Measurements from ENCODE around the gene ZNF366.

ZNF366 gene

GRCh38 chr5:72497823-72498222, 9.4 kb downstream of the ZNF366 start:
- Histone ChIP-seq H3K4me1 (ENCODE audit: control insufficient read depth, insufficient read depth, low read length) (no peaks in the 10 kb centered on the region), H3K4me3 (ENCODE audit: low read length) (no peak overlapping the region), H3K27me3 (ENCODE audit: control insufficient read depth, insufficient read depth, low read length) (no peaks in the 10 kb centered on the region), H3K9me3 (ENCODE audit: control insufficient read depth, insufficient read depth, low read length) (no peaks in the 10 kb centered on the region), H3K36me3 (ENCODE audit: control insufficient read depth, insufficient read depth, low read length) (no peaks in the 10 kb centered on the region), H3K27ac (ENCODE audit: low read length) (no peak overlapping the region)
- no peak for DNase-seq (ENCODE audit: low read depth, low spot score)
- WGBS (ENCODE audit: insufficient coverage, insufficient read length), result no CpG with 5 or more reads among the region's 3 CpGs

- DNase-seq (ENCODE audit: low read depth, low spot score), result no peak
- Histone ChIP-seq H3K27ac (ENCODE audit: low read length) (no peak overlapping the region), H3K27me3 (ENCODE audit: control insufficient read depth, insufficient read depth, low read length) (no peaks in the 10 kb centered on the region), H3K4me1 (ENCODE audit: control insufficient read depth, insufficient read depth, low read length) (no peaks in the 10 kb centered on the region), H3K36me3 (ENCODE audit: control insufficient read depth, insufficient read depth, low read length) (no peaks in the 10 kb centered on the region), H3K9me3 (ENCODE audit: control insufficient read depth, insufficient read depth, low read length) (no peaks in the 10 kb centered on the region), H3K4me3 (ENCODE audit: low read length) (no peak overlapping the region)
- WGBS (ENCODE audit: insufficient coverage, insufficient read length), result no CpG with 5 or more reads among the region's 6 CpGs
Observed at GRCh38 chr5:72495410-72495809, 11.8 kb downstream of the ZNF366 start.

- Histone ChIP-seq H3K36me3 (ENCODE audit: control insufficient read depth, insufficient read depth, low read length) (no peaks in the 10 kb centered on the region), H3K9me3 (ENCODE audit: control insufficient read depth, insufficient read depth, low read length) (no peaks in the 10 kb centered on the region), H3K27me3 (ENCODE audit: control insufficient read depth, insufficient read depth, low read length) (no peaks in the 10 kb centered on the region), H3K4me3 (ENCODE audit: low read length) (no peak overlapping the region), H3K27ac (ENCODE audit: low read length) (no peak overlapping the region), H3K4me1 (ENCODE audit: control insufficient read depth, insufficient read depth, low read length) (no peaks in the 10 kb centered on the region)
- no peak for DNase-seq (ENCODE audit: low read depth, low spot score)
- WGBS (ENCODE audit: insufficient coverage, insufficient read length), result no CpG with 5 or more reads among the region's 5 CpGs
Observed at GRCh38 chr5:72494623-72495124, 12.5 kb downstream of the ZNF366 start.

GRCh38 chr5:72489536-72489935, 17.7 kb downstream of the ZNF366 start:
- H3K36me3 ChIP-seq (ENCODE audit: control insufficient read depth, insufficient read depth, low read length), result no peaks in the 10 kb centered on the region
- H3K4me3 ChIP-seq (ENCODE audit: low read length), result no peak overlapping the region
- DNase-seq (ENCODE audit: low read depth, low spot score), result no peak
- H3K4me1 ChIP-seq (ENCODE audit: control insufficient read depth, insufficient read depth, low read length), result peaks cover 4% of the 10 kb centered on the region; the same call in 1 of the 2 replicates
- H3K27me3 ChIP-seq (ENCODE audit: control insufficient read depth, insufficient read depth, low read length), result no peaks in the 10 kb centered on the region
- no peaks in the 10 kb centered on the region for H3K9me3 ChIP-seq (ENCODE audit: control insufficient read depth, insufficient read depth, low read length)
- H3K27ac ChIP-seq (ENCODE audit: low read length), result no peak overlapping the region

GRCh38 chr5:72488756-72489155, 18.5 kb downstream of the ZNF366 start:
- Histone ChIP-seq H3K9me3 (ENCODE audit: control insufficient read depth, insufficient read depth, low read length) (no peaks in the 10 kb centered on the region), H3K4me3 (ENCODE audit: low read length) (no peak overlapping the region), H3K27me3 (ENCODE audit: control insufficient read depth, insufficient read depth, low read length) (no peaks in the 10 kb centered on the region), H3K4me1 (ENCODE audit: control insufficient read depth, insufficient read depth, low read length) (peaks cover 4% of the 10 kb centered on the region; the same call in 1 of the 2 replicates), H3K27ac (ENCODE audit: low read length) (no peak overlapping the region), H3K36me3 (ENCODE audit: control insufficient read depth, insufficient read depth, low read length) (no peaks in the 10 kb centered on the region)
- no peak for DNase-seq (ENCODE audit: low read depth, low spot score)

GRCh38 chr5:72487177-72487576, 20.0 kb downstream of the ZNF366 start:
- Histone ChIP-seq H3K4me3 (ENCODE audit: low read length) (no peak overlapping the region), H3K27ac (ENCODE audit: low read length) (no peak overlapping the region), H3K9me3 (ENCODE audit: control insufficient read depth, insufficient read depth, low read length) (no peaks in the 10 kb centered on the region), H3K27me3 (ENCODE audit: control insufficient read depth, insufficient read depth, low read length) (no peaks in the 10 kb centered on the region), H3K36me3 (ENCODE audit: control insufficient read depth, insufficient read depth, low read length) (no peaks in the 10 kb centered on the region), H3K4me1 (ENCODE audit: control insufficient read depth, insufficient read depth, low read length) (peaks cover 4% of the 10 kb centered on the region; the same call in 1 of the 2 replicates)
- no peak for DNase-seq (ENCODE audit: low read depth, low spot score)
- WGBS (ENCODE audit: insufficient coverage, insufficient read length), result no CpG with 5 or more reads among the region's 2 CpGs

GRCh38 chr5:72486371-72486770, 20.8 kb downstream of the ZNF366 start:
- H3K36me3 ChIP-seq (ENCODE audit: control insufficient read depth, insufficient read depth, low read length), result no peaks in the 10 kb centered on the region
- peaks cover 4% of the 10 kb centered on the region; the same call in 1 of the 2 replicates for H3K4me1 ChIP-seq (ENCODE audit: control insufficient read depth, insufficient read depth, low read length)
- no peak for DNase-seq (ENCODE audit: low read depth, low spot score)
- no peaks in the 10 kb centered on the region for H3K27me3 ChIP-seq (ENCODE audit: control insufficient read depth, insufficient read depth, low read length)
- H3K27ac ChIP-seq (ENCODE audit: low read length), result no peak overlapping the region
- H3K4me3 ChIP-seq (ENCODE audit: low read length), result no peak overlapping the region
- no peaks in the 10 kb centered on the region for H3K9me3 ChIP-seq (ENCODE audit: control insufficient read depth, insufficient read depth, low read length)

- H3K9me3 ChIP-seq (ENCODE audit: control insufficient read depth, insufficient read depth, low read length), result no peaks in the 10 kb centered on the region
- peaks cover 4% of the 10 kb centered on the region; the same call in 1 of the 2 replicates for H3K4me1 ChIP-seq (ENCODE audit: control insufficient read depth, insufficient read depth, low read length)
- H3K27me3 ChIP-seq (ENCODE audit: control insufficient read depth, insufficient read depth, low read length), result no peaks in the 10 kb centered on the region
- DNase-seq (ENCODE audit: low read depth, low spot score), result no peak
- H3K27ac ChIP-seq (ENCODE audit: low read length), result no peak overlapping the region
- no CpG with 5 or more reads among the region's 6 CpGs for WGBS (ENCODE audit: insufficient coverage, insufficient read length)
- H3K4me3 ChIP-seq (ENCODE audit: low read length), result no peak overlapping the region
- no peaks in the 10 kb centered on the region for H3K36me3 ChIP-seq (ENCODE audit: control insufficient read depth, insufficient read depth, low read length)
Observed at GRCh38 chr5:72485430-72485974, 21.7 kb downstream of the ZNF366 start.

GRCh38 chr5:72482046-72482445, 25.2 kb downstream of the ZNF366 start:
- no CpG with 5 or more reads among the region's 3 CpGs for WGBS (ENCODE audit: insufficient coverage, insufficient read length)
- H3K9me3 ChIP-seq (ENCODE audit: control insufficient read depth, insufficient read depth, low read length), result no peaks in the 10 kb centered on the region
- DNase-seq (ENCODE audit: low read depth, low spot score), result no peak
- no peak overlapping the region for H3K4me3 ChIP-seq (ENCODE audit: low read length)
- H3K4me1 ChIP-seq (ENCODE audit: control insufficient read depth, insufficient read depth, low read length), result peaks cover 4% of the 10 kb centered on the region; the same call in 1 of the 2 replicates
- no peaks in the 10 kb centered on the region for H3K27me3 ChIP-seq (ENCODE audit: control insufficient read depth, insufficient read depth, low read length)
- no peak overlapping the region for H3K27ac ChIP-seq (ENCODE audit: low read length)
- no peaks in the 10 kb centered on the region for H3K36me3 ChIP-seq (ENCODE audit: control insufficient read depth, insufficient read depth, low read length)

GRCh38 chr5:72480841-72481240, 26.4 kb downstream of the ZNF366 start:
- DNase-seq (ENCODE audit: low read depth, low spot score), result no peak
- Histone ChIP-seq H3K9me3 (ENCODE audit: control insufficient read depth, insufficient read depth, low read length) (no peaks in the 10 kb centered on the region), H3K27me3 (ENCODE audit: control insufficient read depth, insufficient read depth, low read length) (no peaks in the 10 kb centered on the region), H3K27ac (ENCODE audit: low read length) (no peak overlapping the region), H3K4me3 (ENCODE audit: low read length) (no peak overlapping the region), H3K36me3 (ENCODE audit: control insufficient read depth, insufficient read depth, low read length) (no peaks in the 10 kb centered on the region), H3K4me1 (ENCODE audit: control insufficient read depth, insufficient read depth, low read length) (peaks cover 2% of the 10 kb centered on the region; the same call in 1 of the 2 replicates)
- WGBS (ENCODE audit: insufficient coverage, insufficient read length), result no CpG with 5 or more reads among the region's 9 CpGs

GRCh38 chr5:72479921-72480320, 27.3 kb downstream of the ZNF366 start:
- Histone ChIP-seq H3K4me1 (ENCODE audit: control insufficient read depth, insufficient read depth, low read length) (no peaks in the 10 kb centered on the region), H3K27me3 (ENCODE audit: control insufficient read depth, insufficient read depth, low read length) (no peaks in the 10 kb centered on the region), H3K9me3 (ENCODE audit: control insufficient read depth, insufficient read depth, low read length) (no peaks in the 10 kb centered on the region), H3K27ac (ENCODE audit: low read length) (no peak overlapping the region), H3K4me3 (ENCODE audit: low read length) (no peak overlapping the region), H3K36me3 (ENCODE audit: control insufficient read depth, insufficient read depth, low read length) (no peaks in the 10 kb centered on the region)
- no peak for DNase-seq (ENCODE audit: low read depth, low spot score)
- WGBS (ENCODE audit: insufficient coverage, insufficient read length), result no CpG with 5 or more reads among the region's 1 CpG
